Gastrocnemius medialis (tissue), 4 donors: ENCODE data around the gene RSPH6A. TPM values are rescaled to one million over a fixed set of nuclear protein-coding genes. Genes with fewer than 3 reads are reported as not detected.

Experiments
- ATAC-seq, 2 donors: fragments of 150-250 bp; one replicate each; pipeline ENCODE4 v1.9.1; 2016
- DNase-seq, 2 donors: peaks; one replicate each; pipeline ENCODE4 v3.0.0-alpha.2; 2019
- H3K27ac ChIP-seq, 4 donors: fragments of 200-600 bp; sonication (generic); 1 replicate in 1 of 4; 2 replicates in 3 of 4; pipeline ENCODE4 v1.5.1; 2016 to 2018; ENCODE audit warnings: mild to moderate bottlenecking in 2 of 4, moderate library complexity in 1 of 4
- H3K27me3 ChIP-seq, 3 donors: fragments of 200-600 bp; sonication (generic) in 2 of 3; 1 replicate in 1 of 3; 2 replicates in 2 of 3; pipeline versions ENCODE4 v1.5.1 to v1.6.0; 2016 to 2019; ENCODE audit warnings: mild to moderate bottlenecking in 1 of 3, moderate library complexity in 1 of 3
- H3K36me3 ChIP-seq, 2 donors: fragments of 200-600 bp; sonication (generic) in 1 of 2; one replicate each; pipeline ENCODE4 v1.5.1; 2017 to 2018
- H3K4me1 ChIP-seq, 2 donors: fragments of 200-600 bp; sonication (generic) in 1 of 2; one replicate each; pipeline ENCODE4 v1.5.1; 2016 to 2017; ENCODE audit warnings: mild to moderate bottlenecking in 2 of 2
- H3K4me3 ChIP-seq, 4 donors: fragments of 200-600 bp; sonication (generic) in 3 of 4; 1 replicate in 1 of 4; 2 replicates in 3 of 4; pipeline ENCODE4 v1.5.1; 2016 to 2019; ENCODE audit warnings: mild to moderate bottlenecking in 2 of 4
- H3K9me3 ChIP-seq, 3 donors: fragments of 200-600 bp; sonication (generic) in 2 of 3; 1 replicate in 1 of 3; 2 replicates in 2 of 3; pipeline ENCODE4 v1.5.1; 2016 to 2019
- CTCF ChIP-seq, 5 experiments: fragments of 450-650 bp in 3 of 5; fragments of 200-600 bp in 2 of 5; sonication (generic) in 2 of 5; IDR thresholded peaks in 4 of 5; conservative IDR thresholded peaks in 1 of 5; 1 replicate in 4 of 5; 2 replicates in 1 of 5; pipeline ENCODE4 v1.5.1; 2016 to 2019; ENCODE audit warnings: antibody characterized with exemption in 5 of 5, mild to moderate bottlenecking in 3 of 5, moderate library complexity in 3 of 5
- POLR2A ChIP-seq, 2 donors: fragments of 450-650 bp; IDR thresholded peaks; one replicate each; pipeline ENCODE4 v1.6.1; 2017; ENCODE audit warnings: antibody characterized with exemption in 2 of 2, mild to moderate bottlenecking in 2 of 2, moderate library complexity in 2 of 2
- in situ Hi-C, 4 donors: fragments of 200-750 bp; cut with MboI; loops; one replicate each; pipeline versions ENCODE4 v1.15.0 to v1.8.0; 2017; ENCODE audit warnings: low sequenced_read_pairs in 4 of 4
- intact Hi-C: fragments of 100-400 bp; cut with DNase I; formaldehyde crosslinking; loops from one replicate; pipeline ENCODE4 v1.15.1; 2023; ENCODE audit warnings: low total_unique reads
- total RNA-seq, 4 donors: library from RNA; depleted of rRNA; stranded (reverse); fragments of >200 nt; gene quantifications; one replicate each; pipeline versions ENCODE4 v1.1.0 to v1.2.3, GENCODE V29; 2016

RSPH6A gene
- total RNA-seq, 4 donors from 2014 or later: not detected

- Histone ChIP-seq H3K27ac (no peak overlapping the region), H3K9me3 (no peaks in the 10 kb centered on the region), H3K36me3 (peaks cover 0 to 73% of the 10 kb centered on the region in 2 donors), H3K4me1 (no peaks in the 10 kb centered on the region), H3K4me3 (no peak overlapping the region), H3K27me3 (no peaks in the 10 kb centered on the region)
- in situ Hi-C loops (no loop called here), intact Hi-C loops (no loop called here)
- no peak for TF ChIP-seq CTCF (IDR thresholded peaks at IDR 0.05 in 4 of 5, conservative IDR thresholded peaks at IDR 0.05 in 1 of 5)
- TF ChIP-seq POLR2A (IDR thresholded peaks at IDR 0.05): no peak
- no peak for DNase-seq
- ATAC-seq: no peak
Observed at GRCh38 chr19:45852983-45853382, 37.9 kb upstream of the RSPH6A start.

GRCh38 chr19:45852145-45852750, 37.1 kb upstream of the RSPH6A start:
- no peak overlapping the region for H3K4me3 ChIP-seq
- H3K36me3 ChIP-seq: peaks cover 0 to 80% of the 10 kb centered on the region in 2 donors
- no peak for TF ChIP-seq CTCF (IDR thresholded peaks at IDR 0.05 in 4 of 5, conservative IDR thresholded peaks at IDR 0.05 in 1 of 5)
- DNase-seq: no peak
- intact Hi-C loops (no loop called here), in situ Hi-C loops (no loop called here)
- ATAC-seq: no peak
- H3K27ac ChIP-seq: no peak overlapping the region
- H3K27me3 ChIP-seq: no peaks in the 10 kb centered on the region
- H3K4me1 ChIP-seq: no peaks in the 10 kb centered on the region
- H3K9me3 ChIP-seq: no peaks in the 10 kb centered on the region

- H3K9me3 ChIP-seq: no peaks in the 10 kb centered on the region
- intact Hi-C loops (no loop called here), in situ Hi-C loops (no loop called here)
- H3K4me1 ChIP-seq: no peaks in the 10 kb centered on the region
- no peak overlapping the region for H3K27ac ChIP-seq
- DNase-seq: no peak
- no peaks in the 10 kb centered on the region for H3K27me3 ChIP-seq
- TF ChIP-seq POLR2A (IDR thresholded peaks at IDR 0.05) (no peak), CTCF (IDR thresholded peaks at IDR 0.05 in 4 of 5, conservative IDR thresholded peaks at IDR 0.05 in 1 of 5) (no peak)
- H3K4me3 ChIP-seq: no peak overlapping the region
- H3K36me3 ChIP-seq: peaks cover 0 to 99% of the 10 kb centered on the region in 2 donors
- no peak for ATAC-seq
Observed at GRCh38 chr19:45848922-45849321, 33.8 kb upstream of the RSPH6A start.

- Histone ChIP-seq H3K27me3 (no peaks in the 10 kb centered on the region), H3K4me3 (no peak overlapping the region), H3K9me3 (no peaks in the 10 kb centered on the region), H3K27ac (no peak overlapping the region), H3K4me1 (no peaks in the 10 kb centered on the region), H3K36me3 (peaks cover 0 to 99% of the 10 kb centered on the region in 2 donors)
- ATAC-seq: no peak
- intact Hi-C loops (no loop called here), in situ Hi-C loops (no loop called here)
- no peak for TF ChIP-seq CTCF (IDR thresholded peaks at IDR 0.05 in 4 of 5, conservative IDR thresholded peaks at IDR 0.05 in 1 of 5)
- no peak for DNase-seq
Observed at GRCh38 chr19:45847663-45848062, 32.6 kb upstream of the RSPH6A start.

- no peak overlapping the region for H3K27ac ChIP-seq
- in situ Hi-C loops: no loop called here
- H3K9me3 ChIP-seq: no peaks in the 10 kb centered on the region
- TF ChIP-seq CTCF (IDR thresholded peaks at IDR 0.05 in 4 of 5, conservative IDR thresholded peaks at IDR 0.05 in 1 of 5): no peak
- TF ChIP-seq POLR2A (IDR thresholded peaks at IDR 0.05): no peak
- ATAC-seq (no peak), DNase-seq (no peak)
- H3K4me3 ChIP-seq: no peak overlapping the region
- intact Hi-C loops: no loop called here
- H3K27me3 ChIP-seq: no peaks in the 10 kb centered on the region
- H3K36me3 ChIP-seq: peaks cover 5 to 93% of the 10 kb centered on the region in 2 donors
- H3K4me1 ChIP-seq: no peaks in the 10 kb centered on the region
Observed at GRCh38 chr19:45842198-45842597, 27.1 kb upstream of the RSPH6A start.
